Stimulated activated effector memory CD8-positive, alpha-beta T cell treated with anti-CD3 and anti-CD28 coated beads, Interleukin-12 subunit alpha, Interleukin-12 subunit beta, amount 100 ng/mL, for 72 hours (primary cell): Measurements from ENCODE around the gene TMEM150A.

Source experiments
- ATAC-seq: fragments of 150-1000 bp; cut with Tn5 transposase; 2 replicates; pipeline ENCODE4 v1.10.0; 2021
- DNase-seq, 2 donors: peaks; one replicate each; pipeline ENCODE4 v3.0.0; 2021 to 2022; ENCODE audit warnings: low spot score in 2 of 2
- H3K27ac Mint-ChIP-seq: one replicate; pipeline ENCODE4 v1.8.0; 2022; ENCODE audit warnings: mild to moderate bottlenecking, mixed read lengths
- H3K36me3 Mint-ChIP-seq: one replicate; pipeline ENCODE4 v1.8.0; 2022; ENCODE audit warnings: mild to moderate bottlenecking, mixed read lengths
- H3K4me1 Mint-ChIP-seq: one replicate; pipeline ENCODE4 v1.8.0; 2022; ENCODE audit warnings: mixed read lengths
- H3K4me3 Mint-ChIP-seq: one replicate; pipeline ENCODE4 v1.8.0; 2022; ENCODE audit warnings: mild to moderate bottlenecking, mixed read lengths
- H3K9me3 Mint-ChIP-seq: one replicate; pipeline ENCODE4 v1.8.0; 2022; ENCODE audit warnings: mixed read lengths

The TMEM150A gene

DNA sequence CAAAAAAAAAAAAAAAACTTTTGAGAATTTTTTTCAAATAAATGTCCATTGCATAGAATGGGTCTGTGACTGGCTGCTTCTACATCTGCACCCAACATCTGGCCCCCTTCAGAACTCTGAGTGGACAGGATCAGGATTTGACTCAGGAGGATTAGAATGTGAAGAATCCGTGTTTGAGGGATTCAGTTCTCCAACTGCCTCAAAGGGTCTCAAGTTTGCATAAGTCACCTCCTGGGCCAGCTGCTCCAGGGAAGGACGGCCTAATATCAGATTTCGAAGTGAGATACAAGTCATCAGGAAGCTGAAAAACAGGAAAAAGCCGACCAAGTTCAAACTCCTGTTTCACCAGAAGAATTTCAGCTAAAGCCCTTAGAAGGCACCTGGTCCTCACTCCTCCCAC lies 52.7 kb downstream of the TMEM150A start:
- peak overlapping the region; percentile 50 for H3K27ac Mint-ChIP-seq

DNA sequence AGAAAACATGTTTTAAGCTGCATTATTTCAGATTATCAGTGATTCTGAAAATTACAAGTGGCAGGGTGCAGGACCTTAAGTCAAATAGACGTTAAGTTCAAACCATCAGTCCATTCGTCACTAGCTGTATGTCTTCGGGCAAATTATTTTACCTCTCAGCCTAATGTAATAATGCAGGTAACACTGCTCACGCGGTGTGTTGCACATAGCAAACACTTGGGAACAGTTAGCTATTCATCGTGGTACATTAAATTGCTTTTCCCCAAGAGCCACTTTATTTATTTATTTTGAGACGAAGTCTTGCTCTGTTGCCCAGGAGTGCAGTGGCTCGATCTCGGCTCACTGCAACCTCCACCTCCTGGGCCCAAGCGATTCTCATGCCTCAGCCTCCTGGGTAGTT lies 53.4 kb downstream of the TMEM150A start:
- H3K4me3 Mint-ChIP-seq: no peak overlapping the region
- ATAC-seq (no peak), DNase-seq (no peak)
- H3K27ac Mint-ChIP-seq: peak overlapping the region; percentile 77
- no peaks in the 10 kb centered on the region for H3K9me3 Mint-ChIP-seq
- peaks cover 5% of the 10 kb centered on the region for H3K4me1 Mint-ChIP-seq
- peaks cover 95% of the 10 kb centered on the region for H3K36me3 Mint-ChIP-seq

More for the DNA sequence above, 52.7 kb downstream of the TMEM150A start:
- peaks cover 95% of the 10 kb centered on the region for H3K36me3 Mint-ChIP-seq
- ATAC-seq (no peak), DNase-seq (no peak)
- no peak overlapping the region for H3K4me3 Mint-ChIP-seq
- H3K4me1 Mint-ChIP-seq: no peaks in the 10 kb centered on the region
- no peaks in the 10 kb centered on the region for H3K9me3 Mint-ChIP-seq

GRCh38 chr2:85548608-85548900 lies 53.9 kb downstream of the TMEM150A start:
- DNase-seq: no peak
- peaks cover 95% of the 10 kb centered on the region for H3K36me3 Mint-ChIP-seq
- H3K27ac Mint-ChIP-seq: peak overlapping the region; percentile 77
- H3K4me1 Mint-ChIP-seq: peaks cover 7% of the 10 kb centered on the region
- no peak for ATAC-seq
- H3K4me3 Mint-ChIP-seq: no peak overlapping the region
- no peaks in the 10 kb centered on the region for H3K9me3 Mint-ChIP-seq
